Panc1 (cell line): ENCODE data around the gene GMPPB.

Experiments
- SIN3A ChIP-seq: IDR thresholded peaks from 2 replicates; pipeline ENCODE4 v1.6.1; 2012; ENCODE audit warnings: low read depth, mild to moderate bottlenecking, low read length, moderate library complexity, borderline replicate concordance; ENCODE audit not compliant: insufficient read depth
- TF ChIP-seq, protein P1 (sequence below): fragments of 450-650 bp; IDR thresholded peaks from 2 replicates; pipeline ENCODE4 v1.5.1; 2017; ENCODE audit warnings: mild to moderate bottlenecking

- TF ChIP-seq, protein P1, sequence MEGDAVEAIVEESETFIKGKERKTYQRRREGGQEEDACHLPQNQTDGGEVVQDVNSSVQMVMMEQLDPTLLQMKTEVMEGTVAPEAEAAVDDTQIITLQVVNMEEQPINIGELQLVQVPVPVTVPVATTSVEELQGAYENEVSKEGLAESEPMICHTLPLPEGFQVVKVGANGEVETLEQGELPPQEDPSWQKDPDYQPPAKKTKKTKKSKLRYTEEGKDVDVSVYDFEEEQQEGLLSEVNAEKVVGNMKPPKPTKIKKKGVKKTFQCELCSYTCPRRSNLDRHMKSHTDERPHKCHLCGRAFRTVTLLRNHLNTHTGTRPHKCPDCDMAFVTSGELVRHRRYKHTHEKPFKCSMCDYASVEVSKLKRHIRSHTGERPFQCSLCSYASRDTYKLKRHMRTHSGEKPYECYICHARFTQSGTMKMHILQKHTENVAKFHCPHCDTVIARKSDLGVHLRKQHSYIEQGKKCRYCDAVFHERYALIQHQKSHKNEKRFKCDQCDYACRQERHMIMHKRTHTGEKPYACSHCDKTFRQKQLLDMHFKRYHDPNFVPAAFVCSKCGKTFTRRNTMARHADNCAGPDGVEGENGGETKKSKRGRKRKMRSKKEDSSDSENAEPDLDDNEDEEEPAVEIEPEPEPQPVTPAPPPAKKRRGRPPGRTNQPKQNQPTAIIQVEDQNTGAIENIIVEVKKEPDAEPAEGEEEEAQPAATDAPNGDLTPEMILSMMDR = no peak
- TF ChIP-seq SIN3A = no peak
These were observed 1.6 kb downstream of the GMPPB start for GRCh38 chr3:49721896-49722781.
